Measurements from ENCODE around the gene LRBA.
A peak's percentile ranks its signal among the peaks of the same experiment; 100 is the strongest.

DNA sequence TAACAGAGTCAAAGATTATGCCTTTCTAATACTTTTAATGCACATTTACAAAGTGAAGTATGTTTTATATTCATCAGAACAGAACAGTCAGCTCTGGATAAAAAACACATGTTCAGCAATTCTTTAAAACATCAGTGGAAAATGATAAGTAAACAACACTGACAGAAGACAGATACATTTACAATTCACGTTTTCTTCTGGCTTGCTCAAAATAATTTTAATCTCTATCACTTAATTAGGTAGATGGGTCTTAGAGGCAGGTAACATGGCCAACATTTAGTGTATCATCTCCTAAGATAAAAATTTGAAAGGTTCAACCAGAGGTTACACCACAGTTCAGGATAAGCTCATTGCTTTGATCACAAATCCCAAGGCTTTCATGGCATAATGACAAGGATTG lies 589.9 kb downstream of the LRBA start:
- TF ChIP-seq YY1 (IDR thresholded peaks at IDR 0.05; ENCODE audit: low read depth) = no peak
- TF ChIP-seq SIN3A (IDR thresholded peaks at IDR 0.05; ENCODE audit: borderline replicate concordance, low read depth, low read length) = no peak
- TF ChIP-seq, protein P1, sequence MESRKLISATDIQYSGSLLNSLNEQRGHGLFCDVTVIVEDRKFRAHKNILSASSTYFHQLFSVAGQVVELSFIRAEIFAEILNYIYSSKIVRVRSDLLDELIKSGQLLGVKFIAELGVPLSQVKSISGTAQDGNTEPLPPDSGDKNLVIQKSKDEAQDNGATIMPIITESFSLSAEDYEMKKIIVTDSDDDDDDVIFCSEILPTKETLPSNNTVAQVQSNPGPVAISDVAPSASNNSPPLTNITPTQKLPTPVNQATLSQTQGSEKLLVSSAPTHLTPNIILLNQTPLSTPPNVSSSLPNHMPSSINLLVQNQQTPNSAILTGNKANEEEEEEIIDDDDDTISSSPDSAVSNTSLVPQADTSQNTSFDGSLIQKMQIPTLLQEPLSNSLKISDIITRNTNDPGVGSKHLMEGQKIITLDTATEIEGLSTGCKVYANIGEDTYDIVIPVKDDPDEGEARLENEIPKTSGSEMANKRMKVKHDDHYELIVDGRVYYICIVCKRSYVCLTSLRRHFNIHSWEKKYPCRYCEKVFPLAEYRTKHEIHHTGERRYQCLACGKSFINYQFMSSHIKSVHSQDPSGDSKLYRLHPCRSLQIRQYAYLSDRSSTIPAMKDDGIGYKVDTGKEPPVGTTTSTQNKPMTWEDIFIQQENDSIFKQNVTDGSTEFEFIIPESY (IDR thresholded peaks at IDR 0.05; ENCODE audit: borderline replicate concordance, low read depth) = no peak
- 0 out of 2 replicates have a peak, but pooled peaks have one; percentile 15 for TF ChIP-seq POLR2AphosphoS5 (IDR thresholded peaks at IDR 0.05; ENCODE audit: low read depth, low read length)
- TF ChIP-seq, protein P2, sequence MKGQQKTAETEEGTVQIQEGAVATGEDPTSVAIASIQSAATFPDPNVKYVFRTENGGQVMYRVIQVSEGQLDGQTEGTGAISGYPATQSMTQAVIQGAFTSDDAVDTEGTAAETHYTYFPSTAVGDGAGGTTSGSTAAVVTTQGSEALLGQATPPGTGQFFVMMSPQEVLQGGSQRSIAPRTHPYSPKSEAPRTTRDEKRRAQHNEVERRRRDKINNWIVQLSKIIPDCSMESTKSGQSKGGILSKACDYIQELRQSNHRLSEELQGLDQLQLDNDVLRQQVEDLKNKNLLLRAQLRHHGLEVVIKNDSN (IDR thresholded peaks at IDR 0.05; ENCODE audit: borderline replicate concordance, low read depth) = no peak
- TF ChIP-seq TCF12 (IDR thresholded peaks at IDR 0.05) = peak; percentile 45
- no peak for TF ChIP-seq FOXM1 (IDR thresholded peaks at IDR 0.05; ENCODE audit: low read depth)
- no peak for TF ChIP-seq CTCF (IDR thresholded peaks at IDR 0.05)
- TF ChIP-seq, protein P3, sequence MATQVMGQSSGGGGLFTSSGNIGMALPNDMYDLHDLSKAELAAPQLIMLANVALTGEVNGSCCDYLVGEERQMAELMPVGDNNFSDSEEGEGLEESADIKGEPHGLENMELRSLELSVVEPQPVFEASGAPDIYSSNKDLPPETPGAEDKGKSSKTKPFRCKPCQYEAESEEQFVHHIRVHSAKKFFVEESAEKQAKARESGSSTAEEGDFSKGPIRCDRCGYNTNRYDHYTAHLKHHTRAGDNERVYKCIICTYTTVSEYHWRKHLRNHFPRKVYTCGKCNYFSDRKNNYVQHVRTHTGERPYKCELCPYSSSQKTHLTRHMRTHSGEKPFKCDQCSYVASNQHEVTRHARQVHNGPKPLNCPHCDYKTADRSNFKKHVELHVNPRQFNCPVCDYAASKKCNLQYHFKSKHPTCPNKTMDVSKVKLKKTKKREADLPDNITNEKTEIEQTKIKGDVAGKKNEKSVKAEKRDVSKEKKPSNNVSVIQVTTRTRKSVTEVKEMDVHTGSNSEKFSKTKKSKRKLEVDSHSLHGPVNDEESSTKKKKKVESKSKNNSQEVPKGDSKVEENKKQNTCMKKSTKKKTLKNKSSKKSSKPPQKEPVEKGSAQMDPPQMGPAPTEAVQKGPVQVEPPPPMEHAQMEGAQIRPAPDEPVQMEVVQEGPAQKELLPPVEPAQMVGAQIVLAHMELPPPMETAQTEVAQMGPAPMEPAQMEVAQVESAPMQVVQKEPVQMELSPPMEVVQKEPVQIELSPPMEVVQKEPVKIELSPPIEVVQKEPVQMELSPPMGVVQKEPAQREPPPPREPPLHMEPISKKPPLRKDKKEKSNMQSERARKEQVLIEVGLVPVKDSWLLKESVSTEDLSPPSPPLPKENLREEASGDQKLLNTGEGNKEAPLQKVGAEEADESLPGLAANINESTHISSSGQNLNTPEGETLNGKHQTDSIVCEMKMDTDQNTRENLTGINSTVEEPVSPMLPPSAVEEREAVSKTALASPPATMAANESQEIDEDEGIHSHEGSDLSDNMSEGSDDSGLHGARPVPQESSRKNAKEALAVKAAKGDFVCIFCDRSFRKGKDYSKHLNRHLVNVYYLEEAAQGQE (IDR thresholded peaks at IDR 0.05; ENCODE audit: low read depth, low read length) = no peak
- TF ChIP-seq, protein P4, sequence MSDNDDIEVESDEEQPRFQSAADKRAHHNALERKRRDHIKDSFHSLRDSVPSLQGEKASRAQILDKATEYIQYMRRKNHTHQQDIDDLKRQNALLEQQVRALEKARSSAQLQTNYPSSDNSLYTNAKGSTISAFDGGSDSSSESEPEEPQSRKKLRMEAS (IDR thresholded peaks at IDR 0.05; ENCODE audit: low read depth) = no peak

Data from SK-N-SH (cell line).